ENCODE measurements around the gene MRPS27. TPM values are rescaled to one million over a fixed set of nuclear protein-coding genes. Genes with fewer than 3 reads are reported as not detected.

Gene MRPS27
- total and polyA plus RNA-seq, 9 of the 15 experiments (the other 6 are each of a cell fraction or from before 2014, with no cell fraction given), result 73.6 to 144 (median 106) TPM

- Histone ChIP-seq H3K9me1 (ENCODE audit: control insufficient read depth, insufficient read depth, low read length) (no peaks in the 10 kb centered on the region), H3K4me3 (no peak overlapping the region), H2AFZ (ENCODE audit: low read depth, low read length) (no peak overlapping the region), H3K9ac (ENCODE audit: insufficient read depth in 1 of 2, low read depth in 2 of 2, low read length in 2 of 2) (no peak overlapping the region), H3K36me3 (ENCODE audit: control insufficient read depth, insufficient read depth, low read length) (peaks cover 21% of the 10 kb centered on the region; the same call in 2 of the 3 replicates), H3K4me2 (ENCODE audit: insufficient read depth, low read length) (no peak overlapping the region), H3K27ac (ENCODE audit: extremely low read depth, low read depth, low read length) (no peak overlapping the region), H4K20me1 (replicated peaks; ENCODE audit: control insufficient read depth, insufficient read depth, low read length) (no peaks in the 10 kb centered on the region), H3K4me1 (replicated peaks in 1 of 2; ENCODE audit: control insufficient read depth in 2 of 2, insufficient read depth in 2 of 2, low read length in 2 of 2) (peaks cover 4 to 10% of the 10 kb centered on the region in 2 experiments; a peak in 2 of 5 replicates), H3K79me2 (ENCODE audit: control insufficient read depth, insufficient read depth, low read length) (peaks cover 69% of the 10 kb centered on the region), H3K27me3 (ENCODE audit: control insufficient read depth in 2 of 2, insufficient read depth in 2 of 2, low read length in 2 of 2) (no peaks in the 10 kb centered on the region), H3K9me3 (replicated peaks; ENCODE audit: control insufficient read depth, insufficient read depth, low read depth, low read length) (no peaks in the 10 kb centered on the region)
- ATAC-seq (no peak), DNase-seq (ENCODE audit: extremely low read depth in 1 of 4, low spot score in 3 of 4) (no peak), FAIRE-seq (no peak)
- WGBS (ENCODE audit: insufficient coverage, low coverage, missing lambda C conversion rate), result 74% methylated on average over 4 of the region's 4 CpGs
- POLR2A ChIA-PET, result no interaction called here
- TF ChIP-seq ZNF449 (CRISPR knock-in tag; IDR thresholded peaks at IDR 0.05) (no peak), IRF2 (CRISPR knock-in tag; IDR thresholded peaks at IDR 0.05) (no peak), XRCC5 (IDR thresholded peaks at IDR 0.05; ENCODE audit: low read depth, low read length) (no peak), MLLT1 (IDR thresholded peaks at IDR 0.05) (no peak), SUPT5H (IDR thresholded peaks at IDR 0.05) (no peak), IRF9 (tag; IDR thresholded peaks at IDR 0.05) (no peak), NR2F6 (CRISPR knock-in tag; IDR thresholded peaks at IDR 0.05) (no peak), EWSR1 (IDR thresholded peaks at IDR 0.05; ENCODE audit: borderline replicate concordance, low read depth, partially characterized antibody) (no peak)
- CTCF ChIA-PET (ENCODE audit: low intra/inter-chr PET ratio), result no interaction called here
- no TSS peak for BruUV-seq (replicated peaks)
- in situ Hi-C loops (cut with MboI), result no loop called here
- intact Hi-C loops (cut with micrococcal nuclease), result no loop called here
Observed at GRCh38 chr5:72272398-72272797, 47.6 kb downstream of the MRPS27 start.
